ENCODE results near the gene ZNF791.
"Not testable (repeated sequence)": the region's sequence is repeated elsewhere in the genome, so short reads cannot be mapped to it uniquely, and the experiment has no call there.

The ZNF791 gene

GRCh38 chr19:12636631-12637030 lies 25.9 kb downstream of the ZNF791 start:
- DNase-seq = no peak

GRCh38 chr19:12638611-12639182 lies 28.0 kb downstream of the ZNF791 start:
- DNase-seq = no peak

- peak; percentile 86 for DNase-seq
Observed at GRCh38 chr19:12639901-12640613, 29.3 kb downstream of the ZNF791 start.

- DNase-seq = no peak
Observed at GRCh38 chr19:12641456-12641855, 30.7 kb downstream of the ZNF791 start.

GRCh38 chr19:12642506-12642905 lies 31.8 kb downstream of the ZNF791 start:
- DNase-seq = no peak

- not testable (repeated sequence) for DNase-seq
Observed at GRCh38 chr19:12643716-12644115, 33.0 kb downstream of the ZNF791 start.

- no peak for DNase-seq
Observed at GRCh38 chr19:12646551-12646950, 35.8 kb downstream of the ZNF791 start.

GRCh38 chr19:12647047-12647446 lies 36.3 kb downstream of the ZNF791 start:
- no peak for DNase-seq

- DNase-seq = no peak
Observed at GRCh38 chr19:12647490-12648071, 36.9 kb downstream of the ZNF791 start.

- DNase-seq = no peak
Observed at GRCh38 chr19:12648088-12648487, 37.4 kb downstream of the ZNF791 start.

GRCh38 chr19:12649941-12650340 lies 39.2 kb downstream of the ZNF791 start:
- DNase-seq = no peak

- no peak for DNase-seq
Observed at GRCh38 chr19:12652219-12652618, 41.5 kb downstream of the ZNF791 start.

- DNase-seq = no peak
Observed at GRCh38 chr19:12655546-12655945, 44.8 kb downstream of the ZNF791 start.

- DNase-seq = peak in 1 of 2 donors; percentile 44
Observed at GRCh38 chr19:12656899-12657571, 46.3 kb downstream of the ZNF791 start.

GRCh38 chr19:12657966-12658365 lies 47.2 kb downstream of the ZNF791 start:
- DNase-seq = no peak

- DNase-seq = no peak
Observed at GRCh38 chr19:12660980-12661379, 50.3 kb downstream of the ZNF791 start.

- no peak for DNase-seq
Observed at GRCh38 chr19:12664406-12665280, 53.9 kb downstream of the ZNF791 start.

GRCh38 chr19:12665281-12665573 lies 54.5 kb downstream of the ZNF791 start:
- DNase-seq = no peak

- DNase-seq = no peak
Observed at GRCh38 chr19:12665671-12666264, 55.0 kb downstream of the ZNF791 start.

- DNase-seq = peak; percentile 71 to 78
Observed at GRCh38 chr19:12666265-12667048, 55.7 kb downstream of the ZNF791 start, which contains the start of the genes MAN2B1 and WDR83. Gene MAN2B1 (minus strand): TSS chr19:12666742. CDS start chr19:12666701, 41 bp downstream. Gene WDR83 (plus strand): TSS chr19:12666807. CDS start chr19:12669791, 2,984 bp downstream.

GRCh38 chr19:12667731-12668302 lies 57.1 kb downstream of the ZNF791 start:
- DNase-seq = no peak

Measured in stimulated activated CD4-positive, alpha-beta T cell treated with anti-CD3 and anti-CD28 coated beads, Interleukin-2, amount 100 ng/mL, for 48 hours (primary cell).